Measurements from ENCODE around the gene ELOVL1. TPM values are rescaled to one million over a fixed set of nuclear protein-coding genes. Genes with fewer than 3 reads are reported as not detected.
"Not testable (repeated sequence)": the region's sequence is repeated elsewhere in the genome, so short reads cannot be mapped to it uniquely, and the experiment has no call there.

The ELOVL1 gene
- total RNA-seq, 4 donors from 2014 or later: 26.3 to 65.0 (median 41.0) TPM

DNA sequence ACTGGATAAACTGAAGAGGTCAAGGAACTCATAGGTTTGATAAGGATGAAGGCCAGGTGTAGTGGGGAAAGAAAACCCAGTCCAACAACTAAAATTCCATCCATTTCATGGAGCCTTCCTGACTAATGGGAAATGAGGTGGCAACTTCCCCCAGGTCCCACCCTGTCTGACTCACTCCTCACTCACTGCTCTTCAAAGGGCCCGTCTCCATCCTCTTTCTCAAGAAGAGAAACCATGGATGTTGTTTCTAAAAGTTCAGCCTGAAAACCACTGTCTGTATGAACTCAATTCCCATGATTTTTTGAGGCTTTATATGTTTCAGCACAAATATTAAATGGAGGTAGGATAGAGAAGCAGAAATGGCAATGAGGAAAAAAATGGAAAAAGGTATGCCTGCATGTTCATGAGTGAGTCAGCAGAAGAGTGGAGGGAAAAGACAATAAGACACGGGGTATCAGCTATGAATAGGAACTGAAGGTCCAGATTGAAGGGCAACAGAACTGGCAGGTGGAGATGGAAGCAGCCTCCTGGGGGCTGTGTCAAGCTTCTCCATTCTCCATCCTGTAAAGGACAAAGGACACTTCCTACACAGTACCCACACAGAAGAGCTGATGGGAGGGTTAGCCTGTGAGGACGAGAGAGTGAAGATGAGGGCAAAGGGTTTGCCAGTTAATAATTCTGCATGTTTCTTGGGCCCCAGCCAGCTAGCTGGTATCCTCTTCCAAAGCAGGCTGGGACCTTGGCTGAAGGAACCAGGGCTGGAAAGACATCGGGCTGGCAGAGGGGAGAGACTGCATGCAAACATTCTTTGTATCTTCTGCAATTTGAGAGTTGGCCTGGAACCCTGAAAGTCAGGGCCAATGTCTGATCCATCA lies 5.5 kb upstream of the ELOVL1 start:
- H3K36me3 ChIP-seq: peaks cover 0 to 17% of the 10 kb centered on the region in 2 donors
- H3K27me3 ChIP-seq: no peaks in the 10 kb centered on the region
- no peaks in the 10 kb centered on the region for H3K9me3 ChIP-seq
- H3K4me3 ChIP-seq: no peak overlapping the region
- peaks cover 0 to 27% (median 6%) of the 10 kb centered on the region in 3 donors for H3K4me1 ChIP-seq
- TF ChIP-seq EP300 (IDR thresholded peaks at IDR 0.05): no peak
- TF ChIP-seq, protein P1, sequence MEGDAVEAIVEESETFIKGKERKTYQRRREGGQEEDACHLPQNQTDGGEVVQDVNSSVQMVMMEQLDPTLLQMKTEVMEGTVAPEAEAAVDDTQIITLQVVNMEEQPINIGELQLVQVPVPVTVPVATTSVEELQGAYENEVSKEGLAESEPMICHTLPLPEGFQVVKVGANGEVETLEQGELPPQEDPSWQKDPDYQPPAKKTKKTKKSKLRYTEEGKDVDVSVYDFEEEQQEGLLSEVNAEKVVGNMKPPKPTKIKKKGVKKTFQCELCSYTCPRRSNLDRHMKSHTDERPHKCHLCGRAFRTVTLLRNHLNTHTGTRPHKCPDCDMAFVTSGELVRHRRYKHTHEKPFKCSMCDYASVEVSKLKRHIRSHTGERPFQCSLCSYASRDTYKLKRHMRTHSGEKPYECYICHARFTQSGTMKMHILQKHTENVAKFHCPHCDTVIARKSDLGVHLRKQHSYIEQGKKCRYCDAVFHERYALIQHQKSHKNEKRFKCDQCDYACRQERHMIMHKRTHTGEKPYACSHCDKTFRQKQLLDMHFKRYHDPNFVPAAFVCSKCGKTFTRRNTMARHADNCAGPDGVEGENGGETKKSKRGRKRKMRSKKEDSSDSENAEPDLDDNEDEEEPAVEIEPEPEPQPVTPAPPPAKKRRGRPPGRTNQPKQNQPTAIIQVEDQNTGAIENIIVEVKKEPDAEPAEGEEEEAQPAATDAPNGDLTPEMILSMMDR (IDR thresholded peaks at IDR 0.05): no peak
- no peak for TF ChIP-seq POLR2AphosphoS5 (IDR thresholded peaks at IDR 0.05)
- no peak for TF ChIP-seq POLR2A (IDR thresholded peaks at IDR 0.05)
- 31 to 81% methylated on average over 3 to 4 of the region's 4 CpGs for WGBS, 2 donors (ENCODE audit: low coverage in 1 of 2)
- peak overlapping the region in 2 of 4 donors; percentile 32 to 63 for H3K27ac ChIP-seq
- ATAC-seq: no peak

DNA sequence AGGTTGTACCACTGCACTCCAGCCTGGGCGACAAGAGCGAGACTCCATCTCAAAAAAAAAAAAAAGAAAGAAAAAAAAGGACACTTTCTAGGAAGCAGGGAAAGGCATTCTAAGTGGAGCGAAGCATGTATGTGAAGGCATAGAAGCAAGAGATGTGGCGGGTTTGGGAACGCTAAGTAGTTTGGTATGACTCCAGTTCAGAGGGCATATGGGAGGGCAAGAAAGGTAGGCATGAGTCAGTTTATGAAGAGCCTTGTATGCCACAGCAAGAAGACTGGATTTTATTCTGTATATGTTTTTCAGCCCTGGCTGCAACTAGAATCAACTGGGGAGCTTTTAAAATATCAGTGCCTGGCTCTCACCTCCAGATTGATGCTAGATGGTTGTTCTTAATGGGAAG lies 4.4 kb upstream of the ELOVL1 start:
- WGBS, 2 donors (ENCODE audit: low coverage in 1 of 2): 89 to 96% methylated on average over 3 of the region's 5 CpGs
- Histone ChIP-seq H3K36me3 (peaks cover 0 to 17% of the 10 kb centered on the region in 2 donors), H3K9me3 (no peaks in the 10 kb centered on the region), H3K4me1 (peaks cover 0 to 27% (median 6%) of the 10 kb centered on the region in 3 donors), H3K4me3 (no peak overlapping the region), H3K27ac (peak overlapping the region in 2 of 4 donors; percentile 32 to 43), H3K27me3 (no peaks in the 10 kb centered on the region)
- ATAC-seq: no peak
- no peak for TF ChIP-seq POLR2A (IDR thresholded peaks at IDR 0.05)
- no peak for TF ChIP-seq POLR2AphosphoS5 (IDR thresholded peaks at IDR 0.05)
- TF ChIP-seq EP300 (IDR thresholded peaks at IDR 0.05): no peak
- TF ChIP-seq, protein P1 (IDR thresholded peaks at IDR 0.05): no peak

DNA sequence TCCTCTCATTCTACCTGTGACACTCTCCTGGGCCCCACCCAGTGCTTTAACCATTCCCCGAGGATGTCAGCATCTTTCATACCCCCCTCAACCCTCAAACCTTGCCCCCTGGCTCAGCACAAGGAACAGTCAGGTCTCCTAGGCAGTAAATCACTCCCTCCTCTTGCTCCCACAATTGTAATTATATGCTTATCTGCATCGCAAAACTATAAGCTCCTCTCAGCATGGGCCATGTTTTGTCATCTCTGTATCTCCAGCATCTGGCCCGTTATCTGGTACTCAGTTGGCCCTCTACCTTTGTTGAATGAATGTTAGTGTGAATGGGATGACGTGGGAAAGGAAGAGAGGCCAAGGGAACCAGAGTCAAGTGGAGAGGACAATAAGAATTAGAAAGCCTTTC lies 2.8 kb upstream of the ELOVL1 start:
- 77 to 86% methylated on average over 3 to 4 of the region's 4 CpGs for WGBS, 2 donors (ENCODE audit: low coverage in 1 of 2)
- no peak overlapping the region for H3K27ac ChIP-seq
- no peak for ATAC-seq

DNA sequence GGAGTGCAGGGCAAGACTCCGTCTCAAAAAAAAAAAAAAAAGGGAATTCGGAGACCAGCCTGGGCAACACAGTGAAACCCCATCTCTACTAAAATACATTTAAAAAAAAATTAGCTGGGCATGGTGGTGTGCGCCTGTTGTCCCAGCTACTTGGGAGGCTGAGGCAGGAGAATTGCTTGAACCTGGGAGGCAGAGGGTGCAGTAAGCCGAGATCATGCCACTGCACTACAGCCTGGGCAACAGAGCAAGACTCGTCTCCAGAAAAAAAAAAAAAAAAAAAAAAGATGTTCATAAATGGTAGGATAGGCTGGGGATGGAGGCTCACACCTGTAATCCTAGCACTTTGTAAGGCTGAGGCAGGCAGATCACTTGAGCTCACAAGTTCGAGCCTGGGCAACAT lies 2.0 kb upstream of the ELOVL1 start:
- not testable (repeated sequence) for ATAC-seq, H3K27ac ChIP-seq, H3K27me3 ChIP-seq, H3K4me3 ChIP-seq, H3K9me3 ChIP-seq
- H3K36me3 ChIP-seq: peaks cover 0 to 27% of the 10 kb centered on the region in 2 donors
- WGBS, 2 donors (ENCODE audit: low coverage in 1 of 2): 100% methylated on average over 1 to 5 of the region's 6 CpGs
- peaks cover 6 to 49% (median 16%) of the 10 kb centered on the region in 3 donors for H3K4me1 ChIP-seq

More for the DNA sequence above, 2.8 kb upstream of the ELOVL1 start:
- H3K4me3 ChIP-seq: no peak overlapping the region
- H3K36me3 ChIP-seq: peaks cover 0 to 19% of the 10 kb centered on the region in 2 donors
- peaks cover 6 to 44% (median 16%) of the 10 kb centered on the region in 3 donors for H3K4me1 ChIP-seq
- H3K9me3 ChIP-seq: no peaks in the 10 kb centered on the region
- no peaks in the 10 kb centered on the region for H3K27me3 ChIP-seq
- TF ChIP-seq, protein P1 (IDR thresholded peaks at IDR 0.05): no peak
- TF ChIP-seq POLR2A (IDR thresholded peaks at IDR 0.05) (no peak), EP300 (IDR thresholded peaks at IDR 0.05) (no peak), POLR2AphosphoS5 (IDR thresholded peaks at IDR 0.05) (no peak)

DNA sequence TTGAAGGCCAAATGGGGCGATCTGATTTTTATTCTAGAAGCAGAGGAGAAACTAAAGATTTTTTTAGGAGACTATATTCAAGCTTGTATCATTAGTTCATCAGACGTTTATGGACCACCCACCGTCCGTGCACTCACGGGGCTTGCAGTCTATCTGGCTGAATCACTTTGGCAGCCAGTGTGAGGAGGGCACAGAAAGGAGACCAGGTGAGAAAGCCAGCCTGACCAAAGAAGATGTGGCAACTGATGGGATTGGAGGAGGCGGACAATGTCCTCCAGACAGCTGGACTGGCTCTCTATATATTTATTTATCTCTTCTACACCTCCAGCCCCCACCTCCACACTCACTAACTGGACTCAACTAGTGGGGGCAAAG lies 822 bp upstream of the ELOVL1 start:
- Histone ChIP-seq H3K4me3 (peak overlapping the region; percentile 85 to 94), H3K27me3 (no peaks in the 10 kb centered on the region), H3K9me3 (no peaks in the 10 kb centered on the region), H3K27ac (peak overlapping the region; percentile 35 to 96 (median 96)), H3K4me1 (peaks cover 6 to 47% (median 16%) of the 10 kb centered on the region in 3 donors), H3K36me3 (peaks cover 0 to 30% of the 10 kb centered on the region in 2 donors)
- ATAC-seq: no peak
- TF ChIP-seq POLR2A (IDR thresholded peaks at IDR 0.05) (no peak), EP300 (IDR thresholded peaks at IDR 0.05) (no peak), POLR2AphosphoS5 (IDR thresholded peaks at IDR 0.05) (no peak)
- TF ChIP-seq, protein P1 (IDR thresholded peaks at IDR 0.05): no peak
- WGBS, 2 donors (ENCODE audit: low coverage in 1 of 2): 4 to 20% methylated on average over 5 to 6 of the region's 6 CpGs

Data from gastroesophageal sphincter (tissue), 4 donors.